Urothelium cell line (cell line): ENCODE measurements around the gene DAB2IP.
A peak's percentile ranks its signal among the peaks of the same experiment; 100 is the strongest.

ENCODE experiments used
- DNase-seq: peaks from one replicate; pipeline ENCODE4 v3.0.0; 2011; ENCODE audit warnings: low spot score, mixed read lengths
- FAIRE-seq: peaks from 2 replicates; lab custom pipeline; 2011; peaks lifted over from hg19 to GRCh38; lab: Jason Lieb, UNC

DAB2IP gene

GRCh38 chr9:121661328-121661727 is 9.9 kb downstream of the DAB2IP start:
- DNase-seq (no peak), FAIRE-seq (no peak)

- no peak for FAIRE-seq
- no peak for DNase-seq
These were observed 10.9 kb downstream of the DAB2IP start for GRCh38 chr9:121662359-121662758.

GRCh38 chr9:121662891-121663580 is 11.6 kb downstream of the DAB2IP start:
- FAIRE-seq, result no peak
- DNase-seq, result no peak

- FAIRE-seq (no peak), DNase-seq (no peak)
These were observed 12.2 kb downstream of the DAB2IP start for GRCh38 chr9:121663591-121663990.

GRCh38 chr9:121666294-121666693 is 14.9 kb downstream of the DAB2IP start:
- FAIRE-seq, result no peak

GRCh38 chr9:121667214-121667613 is 15.8 kb downstream of the DAB2IP start:
- FAIRE-seq (no peak), DNase-seq (no peak)

More at GRCh38 chr9:121666294-121666693, 14.9 kb downstream of the DAB2IP start:
- DNase-seq, result no peak

- DNase-seq, result no peak
- FAIRE-seq, result no peak
These were observed 16.5 kb downstream of the DAB2IP start for GRCh38 chr9:121667890-121668289.

- FAIRE-seq (no peak), DNase-seq (no peak)
These were observed 19.0 kb downstream of the DAB2IP start for GRCh38 chr9:121670431-121670830.

GRCh38 chr9:121671612-121672155 is 20.2 kb downstream of the DAB2IP start:
- FAIRE-seq (no peak), DNase-seq (no peak)

- DNase-seq (no peak), FAIRE-seq (no peak)
These were observed 20.8 kb downstream of the DAB2IP start for GRCh38 chr9:121672213-121672612.

GRCh38 chr9:121672986-121673385 is 21.6 kb downstream of the DAB2IP start:
- no peak for FAIRE-seq
- DNase-seq, result no peak

GRCh38 chr9:121673576-121673975 is 22.1 kb downstream of the DAB2IP start:
- DNase-seq (no peak), FAIRE-seq (no peak)

- no peak for FAIRE-seq
These were observed 22.6 kb downstream of the DAB2IP start for GRCh38 chr9:121674017-121674416.

GRCh38 chr9:121674952-121675351 is 23.5 kb downstream of the DAB2IP start:
- DNase-seq, result peak; percentile 20
- FAIRE-seq, result no peak

More at GRCh38 chr9:121674017-121674416, 22.6 kb downstream of the DAB2IP start:
- no peak for DNase-seq

- DNase-seq (no peak), FAIRE-seq (no peak)
These were observed 23.9 kb downstream of the DAB2IP start for GRCh38 chr9:121675381-121675780.

- no peak for DNase-seq
- no peak for FAIRE-seq
These were observed 24.8 kb downstream of the DAB2IP start for GRCh38 chr9:121675969-121676822.

- no peak for FAIRE-seq
- no peak for DNase-seq
These were observed 25.5 kb downstream of the DAB2IP start for GRCh38 chr9:121676926-121677325.

- DNase-seq (no peak), FAIRE-seq (no peak)
These were observed 27.1 kb downstream of the DAB2IP start for GRCh38 chr9:121678501-121679022.

GRCh38 chr9:121679901-121680635 is 28.6 kb downstream of the DAB2IP start:
- FAIRE-seq (no peak), DNase-seq (no peak)

GRCh38 chr9:121681404-121681803 is 30.0 kb downstream of the DAB2IP start:
- DNase-seq, result no peak
- FAIRE-seq, result no peak

- no peak for DNase-seq
- FAIRE-seq, result no peak
These were observed 30.8 kb downstream of the DAB2IP start for GRCh38 chr9:121682201-121682600.
